Lung (tissue), 12 donors: Measurements from ENCODE around the gene ART3. TPM values are rescaled to one million over a fixed set of nuclear protein-coding genes. Genes with fewer than 3 reads are reported as not detected.

Experiments
- ATAC-seq: fragments of 200-7000 bp; cut with Tn5 transposase; one replicate; pipeline ENCODE4 v1.9.1; 2020; ENCODE audit warnings: moderate number of reproducible peaks; ENCODE audit not compliant: insufficient read depth, low FRiP score
- DNase-seq, 3 donors: peaks; one replicate each; pipeline ENCODE4 v3.0.0-alpha.2; 2013 to 2017
- H3K27ac ChIP-seq, 2 donors: one replicate each; pipeline ENCODE4 v1.5.1; 2013; ENCODE audit warnings: mild to moderate bottlenecking in 2 of 2, moderate library complexity in 2 of 2, control low read depth in 1 of 2, inconsistent platforms in 1 of 2, low read depth in 1 of 2, low read length in 1 of 2
- H3K27me3 ChIP-seq, 3 donors: one replicate each; pipeline ENCODE4 v1.5.1; 2013; ENCODE audit warnings: low read length in 2 of 3; ENCODE audit not compliant: control insufficient read depth in 3 of 3, insufficient read depth in 3 of 3
- H3K36me3 ChIP-seq, 4 donors: one replicate each; pipeline ENCODE4 v1.5.1; 2013; ENCODE audit warnings: low read length in 4 of 4, mild to moderate bottlenecking in 1 of 4, moderate library complexity in 1 of 4; ENCODE audit not compliant: control insufficient read depth in 4 of 4, insufficient read depth in 4 of 4
- H3K4me1 ChIP-seq, 5 donors: one replicate each; pipeline ENCODE4 v1.5.1; 2013; ENCODE audit warnings: low read length in 5 of 5, mild to moderate bottlenecking in 2 of 5, moderate library complexity in 1 of 5; ENCODE audit not compliant: control insufficient read depth in 5 of 5, insufficient read depth in 5 of 5
- H3K4me3 ChIP-seq: one replicate; pipeline ENCODE4 v1.5.1; 2013; ENCODE audit warnings: mild to moderate bottlenecking, control low read depth, moderate library complexity
- H3K9ac ChIP-seq, 2 donors: one replicate each; pipeline ENCODE4 v1.5.1; 2013; ENCODE audit warnings: low read length in 2 of 2, control low read depth in 1 of 2; ENCODE audit not compliant: insufficient read depth in 1 of 2
- H3K9me3 ChIP-seq, 4 donors: one replicate each; pipeline ENCODE4 v1.5.1; 2013; ENCODE audit warnings: low read length in 3 of 4, mild to moderate bottlenecking in 1 of 4, moderate library complexity in 1 of 4; ENCODE audit not compliant: control insufficient read depth in 4 of 4, insufficient read depth in 3 of 4
- CTCF ChIP-seq: IDR thresholded peaks from 2 replicates; pipeline ENCODE4 v1.5.1; 2012; ENCODE audit warnings: mild to moderate bottlenecking; ENCODE audit errors: control extremely low read depth, extremely low read depth
- WGBS, 2 donors: extraction: QIAGEN DNeasy Blood & Tissue Kit; methylation state at CpG; one replicate each; pipeline ENCODE4 v1.1.7; 2013; 5-methylcytosine and 5-hydroxymethylcytosine counted together
- polyA plus RNA-seq, 2 donors: library from polyadenylated mRNA; stranded (reverse); fragments of 200-250 nt; gene quantifications; one replicate each; pipeline ENCODE4 v1.2.1, GENCODE V29; 2013
- total RNA-seq, 2 donors: library from RNA; depleted of rRNA in 1 of 2; stranded (reverse); fragments of >200 nt in 1 of 2; gene quantifications; one replicate each; pipeline ENCODE4 v1.2.1, GENCODE V29; 2014 to 2021
- donor health status: control.
- donor health status: control.
- donor health status: Bipolar disorder and iron deficiency.
- donor health status: healthy.
- donor health status: DM: yes; HTN: yes; CAD: no.

The ART3 gene
- total and polyA plus RNA-seq, 4 donors, result 0.13 to 0.71 TPM; not detected in 2

- H3K36me3 ChIP-seq, result peaks cover 0 to 3% (median 2%) of the 10 kb centered on the region in 4 donors
- no peaks in the 10 kb centered on the region for H3K9me3 ChIP-seq
- H3K27me3 ChIP-seq, result no peaks in the 10 kb centered on the region
- peak within 1 kb of the TSS; percentile 85 to 96 for H3K9ac ChIP-seq
- H3K27ac ChIP-seq, result peak within 1 kb of the TSS; percentile 88 to 90
- no peak for TF ChIP-seq CTCF
- WGBS, 2 donors, result 0 to 1% methylated on average over 46 to 47 of the region's 47 CpGs
- peak; percentile 96 to 99 (median 97) for DNase-seq
- peak within 1 kb of the TSS; percentile 92 for H3K4me3 ChIP-seq
- H3K4me1 ChIP-seq, result peaks cover 0 to 31% (median 6%) of the 10 kb centered on the region in 5 donors
- peak; percentile 99 for ATAC-seq
Measured at GRCh38 chr4:76148142-76148865, 73.8 kb downstream of the ART3 start, which contains the start of gene NUP54. Gene NUP54, minus strand, starts transcription at chr4:76148397. Its CDS starts 23 bp downstream, at chr4:76148374.

- peaks cover 0 to 9% (median 3%) of the 10 kb centered on the region in 5 donors for H3K4me1 ChIP-seq
- no peaks in the 10 kb centered on the region for H3K27me3 ChIP-seq
- H3K27ac ChIP-seq, result no peak overlapping the region
- no peak overlapping the region for H3K4me3 ChIP-seq
- no peak for TF ChIP-seq CTCF
- ATAC-seq (no peak), DNase-seq (no peak)
- H3K9me3 ChIP-seq, result no peaks in the 10 kb centered on the region
- no peak overlapping the region for H3K9ac ChIP-seq
- WGBS, 2 donors, result 90 to 92% methylated on average over 2 of the region's 2 CpGs
- no peaks in the 10 kb centered on the region for H3K36me3 ChIP-seq
Measured at GRCh38 chr4:76153356-76153755, 78.8 kb downstream of the ART3 start.

- Histone ChIP-seq H3K4me3 (no peak overlapping the region), H3K36me3 (peaks cover 1 to 7% (median 4%) of the 10 kb centered on the region in 4 donors), H3K9ac (no peak overlapping the region), H3K27ac (no peak overlapping the region), H3K27me3 (no peaks in the 10 kb centered on the region), H3K4me1 (peaks cover 0 to 2% (median 0%) of the 10 kb centered on the region in 5 donors), H3K9me3 (no peaks in the 10 kb centered on the region)
- 84 to 92% methylated on average over 3 of the region's 3 CpGs for WGBS, 2 donors
- DNase-seq (no peak), ATAC-seq (no peak)
- no peak for TF ChIP-seq CTCF
Measured at GRCh38 chr4:76155979-76156378, 81.5 kb downstream of the ART3 start.
